Breast epithelium (tissue), 4 donors: Measurements from ENCODE around the gene ISG15. TPM values are rescaled to one million over a fixed set of nuclear protein-coding genes. Genes with fewer than 3 reads are reported as not detected.

Experiments used
- DNase-seq, 2 donors: peaks; one replicate each; pipeline ENCODE4 v3.0.0-alpha.2; 2019; ENCODE audit warnings: low spot score in 2 of 2
- H3K27ac ChIP-seq, 2 donors: fragments of 200-600 bp; sonication (generic) in 1 of 2; one replicate each; pipeline ENCODE4 v1.5.1; 2016 to 2019; ENCODE audit warnings: mild to moderate bottlenecking in 1 of 2
- H3K27me3 ChIP-seq, 2 donors: fragments of 200-600 bp; sonication (generic) in 1 of 2; one replicate each; pipeline versions ENCODE4 v1.5.1 to v1.6.0; 2017 to 2019; ENCODE audit warnings: control low read depth in 1 of 2, mild to moderate bottlenecking in 1 of 2
- H3K36me3 ChIP-seq: fragments of 200-600 bp; one replicate; pipeline ENCODE4 v1.5.1; 2019
- H3K4me1 ChIP-seq, 2 donors: fragments of 200-600 bp; sonication (generic); one replicate each; pipeline ENCODE4 v1.5.1; 2016 to 2019; ENCODE audit warnings: control low read depth in 1 of 2
- H3K4me3 ChIP-seq, 3 donors: fragments of 200-600 bp; sonication (generic); 1 replicate in 2 of 3; 2 replicates in 1 of 3; pipeline ENCODE4 v1.5.1; 2016 to 2019; ENCODE audit warnings: mild to moderate bottlenecking in 3 of 3, moderate library complexity in 2 of 3
- H3K9me3 ChIP-seq, 2 donors: fragments of 200-600 bp; sonication (generic) in 1 of 2; one replicate each; pipeline ENCODE4 v1.5.1; 2016 to 2019; ENCODE audit warnings: control low read depth in 1 of 2
- POLR2A ChIP-seq: fragments of 450-650 bp; IDR thresholded peaks from one replicate; pipeline ENCODE4 v1.6.1; 2016; ENCODE audit warnings: antibody characterized with exemption, mild to moderate bottlenecking, moderate library complexity
- POLR2AphosphoS5 ChIP-seq, 3 donors: sonication (generic); formaldehyde crosslinking; IDR thresholded peaks; one replicate each; pipeline ENCODE4 v1.6.1; 2017; ENCODE audit warnings: antibody characterized with exemption in 3 of 3
- intact Hi-C: fragments of 100-400 bp; cut with DNase I; formaldehyde crosslinking; loops from one replicate; pipeline ENCODE4 v1.15.1; 2023; ENCODE audit warnings: low total_unique reads
- total RNA-seq, 3 donors: library from RNA; depleted of rRNA; stranded (reverse); fragments of >200 nt; gene quantifications; one replicate each; pipeline ENCODE4 v1.1.0, GENCODE V29; 2016
- TF ChIP-seq, protein P1 (sequence below), 3 donors: fragments of 450-650 bp; IDR thresholded peaks; one replicate each; pipeline ENCODE4 v1.5.1; 2016 to 2017; ENCODE audit warnings: antibody characterized with exemption in 3 of 3, mild to moderate bottlenecking in 3 of 3, moderate library complexity in 3 of 3

Gene ISG15
- total RNA-seq, 3 donors from 2014 or later, result 15.5 to 31.5 (median 18.0) TPM

GRCh38 chr1:980602-981395 is 32.5 kb upstream of the ISG15 start:
- no peaks in the 10 kb centered on the region for H3K4me1 ChIP-seq
- H3K36me3 ChIP-seq, result no peaks in the 10 kb centered on the region
- TF ChIP-seq, protein P1, sequence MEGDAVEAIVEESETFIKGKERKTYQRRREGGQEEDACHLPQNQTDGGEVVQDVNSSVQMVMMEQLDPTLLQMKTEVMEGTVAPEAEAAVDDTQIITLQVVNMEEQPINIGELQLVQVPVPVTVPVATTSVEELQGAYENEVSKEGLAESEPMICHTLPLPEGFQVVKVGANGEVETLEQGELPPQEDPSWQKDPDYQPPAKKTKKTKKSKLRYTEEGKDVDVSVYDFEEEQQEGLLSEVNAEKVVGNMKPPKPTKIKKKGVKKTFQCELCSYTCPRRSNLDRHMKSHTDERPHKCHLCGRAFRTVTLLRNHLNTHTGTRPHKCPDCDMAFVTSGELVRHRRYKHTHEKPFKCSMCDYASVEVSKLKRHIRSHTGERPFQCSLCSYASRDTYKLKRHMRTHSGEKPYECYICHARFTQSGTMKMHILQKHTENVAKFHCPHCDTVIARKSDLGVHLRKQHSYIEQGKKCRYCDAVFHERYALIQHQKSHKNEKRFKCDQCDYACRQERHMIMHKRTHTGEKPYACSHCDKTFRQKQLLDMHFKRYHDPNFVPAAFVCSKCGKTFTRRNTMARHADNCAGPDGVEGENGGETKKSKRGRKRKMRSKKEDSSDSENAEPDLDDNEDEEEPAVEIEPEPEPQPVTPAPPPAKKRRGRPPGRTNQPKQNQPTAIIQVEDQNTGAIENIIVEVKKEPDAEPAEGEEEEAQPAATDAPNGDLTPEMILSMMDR (IDR thresholded peaks at IDR 0.05), result no peak
- TF ChIP-seq POLR2A (no peak), POLR2AphosphoS5 (IDR thresholded peaks at IDR 0.05) (no peak)
- intact Hi-C loops, result no loop called here
- no peak overlapping the region for H3K4me3 ChIP-seq
- no peak for DNase-seq
- no peak overlapping the region for H3K27ac ChIP-seq
- peaks cover 0 to 18% of the 10 kb centered on the region in 2 donors for H3K27me3 ChIP-seq
- no peaks in the 10 kb centered on the region for H3K9me3 ChIP-seq

- DNase-seq, result no peak
- intact Hi-C loops, result no loop called here
- TF ChIP-seq POLR2AphosphoS5 (IDR thresholded peaks at IDR 0.05) (no peak), POLR2A (no peak)
- TF ChIP-seq, protein P1 (IDR thresholded peaks at IDR 0.05), result no peak
Observed at GRCh38 chr1:981491-981954, 31.8 kb upstream of the ISG15 start.

GRCh38 chr1:981955-982558 is 31.2 kb upstream of the ISG15 start, which contains the start of gene PERM1:
PERM1 (minus strand) TSS chr1:982093; CDS start chr1:981029, 1,064 bp downstream.
- Histone ChIP-seq H3K4me3 (no peak within 1 kb of the TSS), H3K27ac (no peak within 1 kb of the TSS), H3K27me3 (peaks cover 0 to 18% of the 10 kb centered on the region in 2 donors), H3K9me3 (no peaks in the 10 kb centered on the region), H3K4me1 (no peaks in the 10 kb centered on the region), H3K36me3 (no peaks in the 10 kb centered on the region)
- intact Hi-C loops, result no loop called here
- no peak for DNase-seq
- TF ChIP-seq, protein P1 (IDR thresholded peaks at IDR 0.05), result no peak
- no peak for TF ChIP-seq POLR2AphosphoS5 (IDR thresholded peaks at IDR 0.05)
- TF ChIP-seq POLR2A, result no peak

More at GRCh38 chr1:981491-981954, 31.8 kb upstream of the ISG15 start:
- H3K4me3 ChIP-seq, result no peak overlapping the region
- H3K4me1 ChIP-seq, result no peaks in the 10 kb centered on the region
- H3K27ac ChIP-seq, result no peak overlapping the region
- no peaks in the 10 kb centered on the region for H3K9me3 ChIP-seq
- peaks cover 0 to 18% of the 10 kb centered on the region in 2 donors for H3K27me3 ChIP-seq
- H3K36me3 ChIP-seq, result no peaks in the 10 kb centered on the region

GRCh38 chr1:982765-983436 is 30.4 kb upstream of the ISG15 start:
- Histone ChIP-seq H3K9me3 (no peaks in the 10 kb centered on the region), H3K27ac (no peak overlapping the region), H3K4me1 (no peaks in the 10 kb centered on the region), H3K36me3 (no peaks in the 10 kb centered on the region), H3K4me3 (no peak overlapping the region), H3K27me3 (peaks cover 0 to 18% of the 10 kb centered on the region in 2 donors)
- intact Hi-C loops, result no loop called here
- TF ChIP-seq POLR2A (no peak), POLR2AphosphoS5 (IDR thresholded peaks at IDR 0.05) (no peak)
- TF ChIP-seq, protein P1 (IDR thresholded peaks at IDR 0.05), result no peak
- DNase-seq, result no peak
